Neural cell (in vitro differentiated cells): ENCODE data around the gene POGZ. TPM values are rescaled to one million over a fixed set of nuclear protein-coding genes. Genes with fewer than 3 reads are reported as not detected.

Experiments
- H2AFZ ChIP-seq: fragments of 200-600, 300-800 bp; sonication (generic), shearing (Covaris generic); 2 replicates; pipeline ENCODE4 v1.6.0; 2014; ENCODE audit warnings: low read depth, mild to moderate bottlenecking, antibody characterized with exemption, low read length, moderate library complexity
- H3F3A ChIP-seq: fragments of 200-600 bp; shearing (Covaris generic); 2 replicates; pipeline ENCODE4 v1.6.1; 2016; ENCODE audit warnings: mild to moderate bottlenecking, moderate library complexity, mixed read lengths, antibody characterized with exemption, low read length; ENCODE audit not compliant: insufficient read depth, poor library complexity, severe bottlenecking
- H3K27ac ChIP-seq: fragments of 200-600, 300-800 bp; sonication (generic), shearing (Covaris generic); 2 replicates; pipeline ENCODE4 v1.5.1; 2014; ENCODE audit warnings: mild to moderate bottlenecking, low read length, moderate library complexity
- H3K27me3 ChIP-seq: fragments of 300-800, 200-600 bp; sonication (generic), shearing (Covaris generic); 2 replicates; pipeline ENCODE4 v1.6.0; 2014; ENCODE audit warnings: mild to moderate bottlenecking, low read depth, low read length, moderate library complexity; ENCODE audit not compliant: insufficient read depth
- H3K36me3 ChIP-seq: fragments of 300-800, 200-600 bp; sonication (generic), shearing (Covaris generic); 2 replicates; pipeline ENCODE4 v1.5.1; 2014; ENCODE audit warnings: mild to moderate bottlenecking, antibody characterized with exemption, low read length, moderate library complexity; ENCODE audit not compliant: insufficient read depth
- H3K4me2 ChIP-seq: fragments of 300-800, 200-600 bp; sonication (generic), shearing (Covaris generic); 2 replicates; pipeline ENCODE4 v1.6.0; 2014; ENCODE audit warnings: mild to moderate bottlenecking, low read length
- H3K4me3 ChIP-seq: fragments of 300-800, 200-600 bp; sonication (generic), shearing (Covaris generic); 2 replicates; pipeline ENCODE4 v1.5.1; 2014; ENCODE audit warnings: mild to moderate bottlenecking, low read length, moderate library complexity
- H3K79me2 ChIP-seq: fragments of 200-600 bp; shearing (Covaris generic); replicated peaks from 2 replicates; pipeline ENCODE4 v1.6.0; 2014; ENCODE audit warnings: mild to moderate bottlenecking, low read length, moderate library complexity; ENCODE audit not compliant: insufficient read depth
- H3K9ac ChIP-seq: fragments of 300-800, 200-600 bp; sonication (generic), shearing (Covaris generic); 2 replicates; pipeline ENCODE4 v1.6.1; 2016; ENCODE audit warnings: mild to moderate bottlenecking, low read length, mixed read lengths
- H3K9me2 ChIP-seq: fragments of 200-600 bp; shearing (Covaris generic); 2 replicates; pipeline ENCODE4 v1.6.1; 2016; ENCODE audit warnings: mild to moderate bottlenecking, low read length, mixed read lengths; ENCODE audit not compliant: insufficient read depth
- H3K9me3 ChIP-seq: fragments of 200-600, 300-800 bp; sonication (generic), shearing (Covaris generic); 2 replicates; pipeline ENCODE4 v1.6.1; 2016; ENCODE audit warnings: mild to moderate bottlenecking, mixed run types, low read length, moderate library complexity, mixed read lengths
- H4K20me1 ChIP-seq: fragments of 200-600 bp; shearing (Covaris generic); 2 replicates; pipeline ENCODE4 v1.6.1; 2016; ENCODE audit warnings: mild to moderate bottlenecking, mixed run types; ENCODE audit not compliant: insufficient read depth
- CTCF ChIP-seq: fragments of 450-650 bp; IDR thresholded peaks from 2 replicates; pipeline ENCODE4 v1.5.1; 2014; ENCODE audit warnings: antibody characterized with exemption, mild to moderate bottlenecking, moderate library complexity; ENCODE audit not compliant: poor library complexity, severe bottlenecking
- EP300 ChIP-seq: fragments of 450-650 bp; conservative IDR thresholded peaks from 2 replicates; pipeline ENCODE4 v1.6.1; 2014; ENCODE audit warnings: antibody characterized with exemption, mild to moderate bottlenecking, moderate library complexity; ENCODE audit not compliant: poor library complexity, severe bottlenecking
- EZH2 ChIP-seq: fragments of 200-600, 300-800 bp; shearing (Covaris generic), sonication (generic); IDR thresholded peaks from 2 replicates; pipeline ENCODE4 v1.6.1; 2014; ENCODE audit warnings: antibody characterized with exemption, low read length, borderline replicate concordance, mild to moderate bottlenecking; ENCODE audit not compliant: insufficient read depth, poor library complexity, severe bottlenecking
- MXI1 ChIP-seq: fragments of 450-650 bp; conservative IDR thresholded peaks from 2 replicates; pipeline ENCODE4 v1.6.1; 2014; ENCODE audit warnings: antibody characterized with exemption, mild to moderate bottlenecking; ENCODE audit not compliant: poor library complexity, severe bottlenecking
- POLR2AphosphoS5 ChIP-seq: IDR thresholded peaks from 2 replicates; pipeline ENCODE4 v1.6.1; 2012
- RAD21 ChIP-seq: fragments of 450-650 bp; conservative IDR thresholded peaks from 2 replicates; pipeline ENCODE4 v1.6.1; 2014; ENCODE audit warnings: antibody characterized with exemption, mild to moderate bottlenecking, moderate library complexity
- REST ChIP-seq: IDR thresholded peaks from 2 replicates; pipeline ENCODE4 v1.6.1; 2012; ENCODE audit warnings: borderline replicate concordance
- SMC3 ChIP-seq: fragments of 450-650 bp; conservative IDR thresholded peaks from 2 replicates; pipeline ENCODE4 v1.6.1; 2014; ENCODE audit warnings: antibody characterized with exemption, mild to moderate bottlenecking, moderate library complexity; ENCODE audit not compliant: poor library complexity
- TAF1 ChIP-seq: IDR thresholded peaks from 2 replicates; pipeline ENCODE4 v1.6.1; 2012; ENCODE audit warnings: low read depth
- polyA plus RNA-seq: library from polyadenylated mRNA; depleted of rRNA; stranded (reverse); fragments of >200 nt; gene quantifications from 2 replicates; pipeline ENCODE4 v1.2.3, GENCODE V29; 2014

Gene POGZ
- polyA plus RNA-seq, 1 donor from 2014 or later = 50.2 TPM

GRCh38 chr1:151465026-151465425 is 5.7 kb upstream of the POGZ start:
- H3K36me3 ChIP-seq = no peaks in the 10 kb centered on the region
- H3F3A ChIP-seq = no peaks in the 10 kb centered on the region
- no peaks in the 10 kb centered on the region for H3K27me3 ChIP-seq
- H3K4me3 ChIP-seq = no peak overlapping the region
- no peaks in the 10 kb centered on the region for H3K9me3 ChIP-seq
- no peaks in the 10 kb centered on the region for H3K79me2 ChIP-seq
- no peak for TF ChIP-seq MXI1
- no peak for TF ChIP-seq RAD21
- no peak for TF ChIP-seq CTCF
- no peak for TF ChIP-seq POLR2AphosphoS5
- no peak for TF ChIP-seq EP300
- TF ChIP-seq EZH2 = no peak
- TF ChIP-seq REST = no peak
- no peak for TF ChIP-seq TAF1
- no peak for TF ChIP-seq SMC3
- H3K9me2 ChIP-seq = no peaks in the 10 kb centered on the region
- no peak overlapping the region for H3K27ac ChIP-seq
- H4K20me1 ChIP-seq = no peaks in the 10 kb centered on the region
- no peak overlapping the region for H3K9ac ChIP-seq
- H3K4me2 ChIP-seq = no peak overlapping the region
- H2AFZ ChIP-seq = no peak overlapping the region

- no peak overlapping the region for H2AFZ ChIP-seq
Measured at GRCh38 chr1:151461694-151462093, 2.4 kb upstream of the POGZ start.

More at GRCh38 chr1:151461694-151462093, 2.4 kb upstream of the POGZ start:
- no peak overlapping the region for H3K9ac ChIP-seq
- no peaks in the 10 kb centered on the region for H3K9me2 ChIP-seq
- H3K27ac ChIP-seq = no peak overlapping the region
- H3K36me3 ChIP-seq = no peaks in the 10 kb centered on the region
- peaks cover 8% of the 10 kb centered on the region for H3K79me2 ChIP-seq
- no peaks in the 10 kb centered on the region for H4K20me1 ChIP-seq
- no peak for TF ChIP-seq EP300
- no peak for TF ChIP-seq RAD21
- no peak for TF ChIP-seq TAF1
- no peak for TF ChIP-seq MXI1
- no peak for TF ChIP-seq SMC3
- TF ChIP-seq POLR2AphosphoS5 = no peak
- no peak for TF ChIP-seq REST
- TF ChIP-seq EZH2 = no peak
- no peak for TF ChIP-seq CTCF
- H3K9me3 ChIP-seq = no peaks in the 10 kb centered on the region
- H3K4me2 ChIP-seq = no peak overlapping the region
- H3K27me3 ChIP-seq = no peaks in the 10 kb centered on the region
- H3F3A ChIP-seq = no peaks in the 10 kb centered on the region
- no peak overlapping the region for H3K4me3 ChIP-seq
